ENCODE data around the gene EMC1. TPM values are rescaled to one million over a fixed set of nuclear protein-coding genes. Genes with fewer than 3 reads are reported as not detected.

The EMC1 gene
- total RNA-seq, 1 donor from 2014 or later: 50.5 TPM

DNA sequence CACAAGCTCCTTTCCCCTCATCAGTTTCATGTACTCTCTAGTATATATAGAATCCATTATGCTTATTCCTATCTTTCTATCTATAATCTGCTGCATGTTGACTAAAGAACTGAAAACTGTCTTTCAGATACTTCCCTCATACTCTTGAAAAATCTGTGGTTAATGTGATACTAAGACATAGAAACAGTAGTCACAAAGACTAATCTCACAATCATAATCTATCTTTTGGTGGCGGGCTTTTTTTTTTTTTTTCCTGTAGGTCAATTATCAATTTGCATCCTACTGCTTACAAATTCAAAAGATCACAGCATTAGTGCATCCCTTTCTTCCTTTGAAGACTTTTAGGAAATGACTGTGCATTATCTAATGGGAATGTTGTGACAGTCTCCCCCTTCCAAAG is 45.9 kb downstream of the EMC1 start:
- peaks cover 44% of the 10 kb centered on the region for H3K4me1 Mint-ChIP-seq (ENCODE audit: unreplicated experiment)
- TF ChIP-seq, protein P1, sequence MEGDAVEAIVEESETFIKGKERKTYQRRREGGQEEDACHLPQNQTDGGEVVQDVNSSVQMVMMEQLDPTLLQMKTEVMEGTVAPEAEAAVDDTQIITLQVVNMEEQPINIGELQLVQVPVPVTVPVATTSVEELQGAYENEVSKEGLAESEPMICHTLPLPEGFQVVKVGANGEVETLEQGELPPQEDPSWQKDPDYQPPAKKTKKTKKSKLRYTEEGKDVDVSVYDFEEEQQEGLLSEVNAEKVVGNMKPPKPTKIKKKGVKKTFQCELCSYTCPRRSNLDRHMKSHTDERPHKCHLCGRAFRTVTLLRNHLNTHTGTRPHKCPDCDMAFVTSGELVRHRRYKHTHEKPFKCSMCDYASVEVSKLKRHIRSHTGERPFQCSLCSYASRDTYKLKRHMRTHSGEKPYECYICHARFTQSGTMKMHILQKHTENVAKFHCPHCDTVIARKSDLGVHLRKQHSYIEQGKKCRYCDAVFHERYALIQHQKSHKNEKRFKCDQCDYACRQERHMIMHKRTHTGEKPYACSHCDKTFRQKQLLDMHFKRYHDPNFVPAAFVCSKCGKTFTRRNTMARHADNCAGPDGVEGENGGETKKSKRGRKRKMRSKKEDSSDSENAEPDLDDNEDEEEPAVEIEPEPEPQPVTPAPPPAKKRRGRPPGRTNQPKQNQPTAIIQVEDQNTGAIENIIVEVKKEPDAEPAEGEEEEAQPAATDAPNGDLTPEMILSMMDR (IDR thresholded peaks at IDR 0.05; ENCODE audit: unreplicated experiment): no peak
- H3K36me3 Mint-ChIP-seq (ENCODE audit: low read depth, unreplicated experiment): peaks cover 28% of the 10 kb centered on the region
- DNase-seq (ENCODE audit: low spot score): no peak
- H3K9me3 Mint-ChIP-seq (ENCODE audit: unreplicated experiment): no peaks in the 10 kb centered on the region
- peak overlapping the region; percentile 94 for H3K27ac Mint-ChIP-seq (ENCODE audit: unreplicated experiment)
- no peak overlapping the region for H3K4me3 Mint-ChIP-seq (ENCODE audit: unreplicated experiment)
- peaks cover 9% of the 10 kb centered on the region for H3K27me3 Mint-ChIP-seq (ENCODE audit: unreplicated experiment)

DNA sequence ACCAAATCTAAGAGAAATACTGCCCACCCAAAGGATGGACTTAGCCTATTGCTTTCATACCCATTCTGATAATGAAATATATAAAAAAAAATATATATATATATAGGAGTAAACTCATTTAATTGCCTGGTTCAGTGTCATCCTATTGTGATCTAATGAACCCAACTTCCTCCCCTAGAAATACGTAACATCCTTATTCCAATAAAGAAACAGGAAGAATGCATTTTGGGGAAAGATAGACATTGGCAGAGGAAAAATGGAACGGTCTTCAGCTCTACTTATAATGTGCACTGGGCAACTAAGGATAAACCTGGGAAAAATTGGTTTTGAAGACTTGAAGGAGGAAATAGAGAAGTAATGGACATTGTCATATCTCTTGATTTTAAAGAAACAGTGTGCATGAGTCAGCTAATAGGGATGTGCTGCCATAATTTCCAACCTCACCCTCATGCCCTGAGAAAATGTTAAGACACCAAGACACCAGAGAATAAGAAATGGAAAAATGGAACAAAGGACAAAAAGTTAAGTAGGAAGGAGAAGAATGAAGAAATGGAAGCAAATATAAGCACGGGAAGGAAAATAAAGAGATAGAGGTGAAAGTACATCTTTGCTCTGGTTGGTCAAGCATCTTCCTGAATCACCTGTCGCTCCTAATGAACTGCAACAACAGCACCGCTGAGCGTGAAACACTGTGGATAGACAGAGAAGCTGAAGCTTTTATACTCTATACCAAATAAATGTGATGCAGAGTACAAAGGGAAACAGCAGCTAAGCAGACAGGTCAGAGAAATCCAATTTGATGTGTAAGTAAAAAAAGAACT is 46.7 kb downstream of the EMC1 start:
- Mint-ChIP-seq H3K27me3 (ENCODE audit: unreplicated experiment) (peaks cover 9% of the 10 kb centered on the region), H3K4me3 (ENCODE audit: unreplicated experiment) (peak overlapping the region; percentile 81), H3K9me3 (ENCODE audit: unreplicated experiment) (no peaks in the 10 kb centered on the region), H3K4me1 (ENCODE audit: unreplicated experiment) (peaks cover 44% of the 10 kb centered on the region), H3K27ac (ENCODE audit: unreplicated experiment) (peak overlapping the region; percentile 94), H3K36me3 (ENCODE audit: low read depth, unreplicated experiment) (peaks cover 30% of the 10 kb centered on the region)
- TF ChIP-seq, protein P1 (IDR thresholded peaks at IDR 0.05; ENCODE audit: unreplicated experiment): no peak
- DNase-seq (ENCODE audit: low spot score): no peak

DNA sequence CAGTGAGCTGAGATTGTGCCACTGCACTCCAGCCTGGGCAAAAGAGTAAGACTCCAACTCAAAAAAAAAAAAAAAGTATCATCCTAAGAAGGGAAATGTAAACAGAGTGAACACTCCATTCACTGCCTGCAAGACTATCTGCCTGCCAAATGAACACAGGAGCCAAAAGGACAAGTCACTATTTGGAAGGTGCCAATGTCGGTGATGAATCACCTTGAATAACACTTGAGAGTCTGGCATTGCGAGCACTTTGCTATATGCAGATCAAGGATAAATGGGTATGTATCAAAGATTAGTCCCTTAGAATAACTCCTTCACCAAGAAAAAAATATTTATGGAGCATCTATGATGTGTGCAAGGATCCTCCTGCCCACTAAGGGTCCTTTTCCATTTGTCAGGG is 47.9 kb downstream of the EMC1 start:
- Mint-ChIP-seq H3K4me1 (ENCODE audit: unreplicated experiment) (peaks cover 37% of the 10 kb centered on the region), H3K36me3 (ENCODE audit: low read depth, unreplicated experiment) (peaks cover 32% of the 10 kb centered on the region)
- no peak for DNase-seq (ENCODE audit: low spot score)

DNA sequence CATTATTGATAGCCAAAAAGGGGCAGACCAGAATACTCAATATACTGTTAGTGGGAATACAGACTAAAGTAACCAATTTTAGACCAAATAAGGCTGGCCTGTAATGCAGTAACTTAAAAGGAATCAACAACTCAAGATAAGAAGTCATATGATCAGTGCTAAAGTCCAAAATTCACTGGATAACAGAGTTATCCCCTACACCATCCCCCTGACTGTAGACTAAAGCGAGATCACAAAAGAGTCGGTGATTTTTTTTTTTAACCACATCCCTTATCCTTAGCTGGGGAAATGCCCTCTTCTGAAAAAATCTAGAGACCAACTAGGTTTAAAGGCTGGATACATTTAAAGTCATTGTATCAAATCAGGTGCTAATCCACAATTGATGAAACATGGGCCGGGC is 48.9 kb downstream of the EMC1 start:
- H3K27ac Mint-ChIP-seq (ENCODE audit: unreplicated experiment): no peak overlapping the region
- no peak overlapping the region for H3K4me3 Mint-ChIP-seq (ENCODE audit: unreplicated experiment)
- H3K9me3 Mint-ChIP-seq (ENCODE audit: unreplicated experiment): no peaks in the 10 kb centered on the region
- TF ChIP-seq, protein P1 (IDR thresholded peaks at IDR 0.05; ENCODE audit: unreplicated experiment): no peak
- H3K36me3 Mint-ChIP-seq (ENCODE audit: low read depth, unreplicated experiment): peaks cover 38% of the 10 kb centered on the region
- H3K4me1 Mint-ChIP-seq (ENCODE audit: unreplicated experiment): peaks cover 28% of the 10 kb centered on the region
- no peak for DNase-seq (ENCODE audit: low spot score)
- peaks cover 2% of the 10 kb centered on the region for H3K27me3 Mint-ChIP-seq (ENCODE audit: unreplicated experiment)

More for the DNA sequence above, 47.9 kb downstream of the EMC1 start:
- no peak overlapping the region for H3K4me3 Mint-ChIP-seq (ENCODE audit: unreplicated experiment)
- H3K27me3 Mint-ChIP-seq (ENCODE audit: unreplicated experiment): peaks cover 2% of the 10 kb centered on the region
- TF ChIP-seq, protein P1 (IDR thresholded peaks at IDR 0.05; ENCODE audit: unreplicated experiment): no peak
- no peaks in the 10 kb centered on the region for H3K9me3 Mint-ChIP-seq (ENCODE audit: unreplicated experiment)
- peak overlapping the region; percentile 30 for H3K27ac Mint-ChIP-seq (ENCODE audit: unreplicated experiment)

DNA sequence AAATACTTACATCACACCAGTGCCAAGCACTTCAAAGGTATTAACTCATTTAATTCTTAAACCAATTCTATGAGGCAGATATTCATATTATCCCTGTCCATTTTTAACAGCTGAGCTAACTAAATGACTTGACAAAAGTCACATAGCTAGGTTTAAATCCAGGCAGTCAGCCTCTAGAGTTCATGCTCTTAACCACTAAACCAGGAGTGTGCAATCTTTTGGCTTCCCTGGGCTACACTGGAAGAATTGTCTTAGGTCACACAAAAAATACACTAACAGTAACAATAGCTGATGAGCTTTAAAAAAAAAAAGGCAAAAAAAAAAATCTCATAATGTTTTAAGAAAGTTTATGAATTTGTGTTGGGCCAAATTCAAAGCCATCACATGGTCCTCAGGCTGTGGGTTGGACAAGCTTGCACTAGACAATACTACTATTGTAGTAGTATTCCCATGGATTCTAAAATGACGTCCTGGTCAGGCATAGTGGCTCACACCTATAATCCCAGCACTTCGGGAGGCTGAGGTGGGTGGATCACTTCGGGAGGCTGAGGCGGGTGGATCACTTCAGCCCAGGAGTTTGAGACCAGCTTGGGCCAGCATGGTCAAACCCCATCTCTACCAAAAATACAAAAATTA is 51.2 kb downstream of the EMC1 start:
- no peak overlapping the region for H3K27ac Mint-ChIP-seq (ENCODE audit: unreplicated experiment)
- peaks cover 41% of the 10 kb centered on the region for H3K36me3 Mint-ChIP-seq (ENCODE audit: low read depth, unreplicated experiment)

More for the DNA sequence above, 51.2 kb downstream of the EMC1 start:
- TF ChIP-seq, protein P1 (IDR thresholded peaks at IDR 0.05; ENCODE audit: unreplicated experiment): no peak
- Mint-ChIP-seq H3K9me3 (ENCODE audit: unreplicated experiment) (no peaks in the 10 kb centered on the region), H3K4me3 (ENCODE audit: unreplicated experiment) (no peak overlapping the region), H3K27me3 (ENCODE audit: unreplicated experiment) (peaks cover 2% of the 10 kb centered on the region), H3K4me1 (ENCODE audit: unreplicated experiment) (peaks cover 13% of the 10 kb centered on the region)
- no peak for DNase-seq (ENCODE audit: low spot score)
